ENCODE data around the gene STX11. TPM values are rescaled to one million over a fixed set of nuclear protein-coding genes. Genes with fewer than 3 reads are reported as not detected.

STX11 gene
- total RNA-seq, 1 experiment from 2014 or later = 3.2 TPM

DNA sequence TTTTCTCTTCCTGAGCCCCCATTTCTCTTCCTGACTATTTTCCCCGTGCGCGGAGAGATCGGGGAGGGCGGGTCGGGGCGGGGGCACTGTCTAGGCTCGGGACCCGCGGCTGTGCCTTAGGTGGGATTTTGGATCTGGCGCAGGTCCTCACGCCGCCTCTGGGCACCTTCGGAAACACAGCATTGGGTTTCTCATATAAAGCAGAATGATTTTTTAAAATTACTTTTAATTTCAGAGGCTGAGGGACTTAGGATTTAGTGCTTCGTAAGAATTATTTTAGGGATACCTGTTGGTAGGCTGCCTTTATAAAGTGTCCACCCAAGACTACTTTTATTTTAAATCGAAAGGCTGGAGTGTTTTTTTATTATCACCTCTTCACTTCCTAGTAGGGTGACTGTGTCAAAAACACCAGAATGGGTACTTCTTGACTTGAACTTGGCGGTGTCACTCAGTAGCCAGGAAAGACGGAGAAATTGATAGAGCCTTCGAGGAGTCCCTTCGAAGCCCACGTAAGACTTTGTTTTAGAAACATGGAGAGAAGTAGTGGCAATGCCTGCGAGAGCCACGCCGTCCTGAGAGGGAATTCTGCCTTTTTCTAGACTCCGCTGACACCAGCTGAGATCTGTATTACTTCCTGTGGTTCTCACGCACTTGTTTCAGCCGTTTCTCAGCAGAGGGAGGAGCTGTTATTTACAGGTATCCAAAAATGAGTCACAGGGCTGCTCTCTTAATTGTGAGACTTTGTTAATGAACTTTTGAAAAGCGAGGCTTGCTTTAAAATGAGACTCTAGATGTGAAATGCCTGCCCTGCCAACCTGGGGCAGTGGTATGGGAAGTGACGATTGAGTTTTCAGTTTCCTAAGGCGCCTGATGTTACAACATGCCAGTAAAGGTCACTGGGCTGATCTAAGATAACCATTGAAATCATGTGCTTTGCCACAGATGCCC lies 667 bp downstream of the STX11 start:
- H3K4me3 ChIP-seq (ENCODE audit: low read depth in 2 of 2, low read length in 2 of 2) = peak overlapping the region; percentile 67 to 75
- intact Hi-C loops (cut with micrococcal nuclease; ENCODE audit: unreplicated experiment) = no loop called here
- ATAC-seq (peak; percentile 74), DNase-seq (ENCODE audit: low read depth, low spot score) (peak; percentile 17)
- peak overlapping the region; percentile 56 for H3K27ac ChIP-seq (ENCODE audit: low read length)
- in situ Hi-C loops (cut with HindIII; ENCODE audit: low pct_unique_long_range_greater_than_20kb, low sequenced_read_pairs) = no loop called here
- H3K4me1 ChIP-seq (ENCODE audit: control insufficient read depth, insufficient read depth, low read length) = peaks cover 12% of the 10 kb centered on the region
- H3K36me3 ChIP-seq (ENCODE audit: control insufficient read depth, insufficient read depth, low read length) = no peaks in the 10 kb centered on the region
- H3K9me3 ChIP-seq (ENCODE audit: control insufficient read depth, insufficient read depth, low read depth, low read length) = no peaks in the 10 kb centered on the region
- H3K27me3 ChIP-seq (ENCODE audit: control insufficient read depth, insufficient read depth, low read length) = no peaks in the 10 kb centered on the region
- ChIA-PET POLR2A (no interaction called here), CTCF (no interaction called here)
- TSS peak; percentile 65 for BruUV-seq (replicated peaks)
- TF ChIP-seq SIN3A (IDR thresholded peaks at IDR 0.05; ENCODE audit: borderline replicate concordance, insufficient read depth, low read depth, low read length) = no peak
- peak; percentile 63 for TF ChIP-seq CTCF (IDR thresholded peaks at IDR 0.05)

GRCh38 chr6:144152334-144152900 lies 2.1 kb downstream of the STX11 start:
- CTCF ChIA-PET = no interaction called here
- intact Hi-C loops (cut with micrococcal nuclease; ENCODE audit: unreplicated experiment) = no loop called here
- Histone ChIP-seq H3K4me1 (ENCODE audit: control insufficient read depth, insufficient read depth, low read length) (peaks cover 17% of the 10 kb centered on the region), H3K27me3 (ENCODE audit: control insufficient read depth, insufficient read depth, low read length) (no peaks in the 10 kb centered on the region), H3K4me3 (ENCODE audit: low read depth in 2 of 2, low read length in 2 of 2) (no peak overlapping the region), H3K36me3 (ENCODE audit: control insufficient read depth, insufficient read depth, low read length) (no peaks in the 10 kb centered on the region), H3K27ac (ENCODE audit: low read length) (no peak overlapping the region), H3K9me3 (ENCODE audit: control insufficient read depth, insufficient read depth, low read depth, low read length) (no peaks in the 10 kb centered on the region)
- TF ChIP-seq TCF7L2 (IDR thresholded peaks at IDR 0.05; ENCODE audit: low read depth, low read length) (no peak), CTCF (IDR thresholded peaks at IDR 0.05) (no peak), SIN3A (IDR thresholded peaks at IDR 0.05; ENCODE audit: borderline replicate concordance, insufficient read depth, low read depth, low read length) (no peak), POLR2AphosphoS5 (IDR thresholded peaks at IDR 0.05; ENCODE audit: low read depth, low read length) (no peak)
- TF ChIP-seq, protein P1, sequence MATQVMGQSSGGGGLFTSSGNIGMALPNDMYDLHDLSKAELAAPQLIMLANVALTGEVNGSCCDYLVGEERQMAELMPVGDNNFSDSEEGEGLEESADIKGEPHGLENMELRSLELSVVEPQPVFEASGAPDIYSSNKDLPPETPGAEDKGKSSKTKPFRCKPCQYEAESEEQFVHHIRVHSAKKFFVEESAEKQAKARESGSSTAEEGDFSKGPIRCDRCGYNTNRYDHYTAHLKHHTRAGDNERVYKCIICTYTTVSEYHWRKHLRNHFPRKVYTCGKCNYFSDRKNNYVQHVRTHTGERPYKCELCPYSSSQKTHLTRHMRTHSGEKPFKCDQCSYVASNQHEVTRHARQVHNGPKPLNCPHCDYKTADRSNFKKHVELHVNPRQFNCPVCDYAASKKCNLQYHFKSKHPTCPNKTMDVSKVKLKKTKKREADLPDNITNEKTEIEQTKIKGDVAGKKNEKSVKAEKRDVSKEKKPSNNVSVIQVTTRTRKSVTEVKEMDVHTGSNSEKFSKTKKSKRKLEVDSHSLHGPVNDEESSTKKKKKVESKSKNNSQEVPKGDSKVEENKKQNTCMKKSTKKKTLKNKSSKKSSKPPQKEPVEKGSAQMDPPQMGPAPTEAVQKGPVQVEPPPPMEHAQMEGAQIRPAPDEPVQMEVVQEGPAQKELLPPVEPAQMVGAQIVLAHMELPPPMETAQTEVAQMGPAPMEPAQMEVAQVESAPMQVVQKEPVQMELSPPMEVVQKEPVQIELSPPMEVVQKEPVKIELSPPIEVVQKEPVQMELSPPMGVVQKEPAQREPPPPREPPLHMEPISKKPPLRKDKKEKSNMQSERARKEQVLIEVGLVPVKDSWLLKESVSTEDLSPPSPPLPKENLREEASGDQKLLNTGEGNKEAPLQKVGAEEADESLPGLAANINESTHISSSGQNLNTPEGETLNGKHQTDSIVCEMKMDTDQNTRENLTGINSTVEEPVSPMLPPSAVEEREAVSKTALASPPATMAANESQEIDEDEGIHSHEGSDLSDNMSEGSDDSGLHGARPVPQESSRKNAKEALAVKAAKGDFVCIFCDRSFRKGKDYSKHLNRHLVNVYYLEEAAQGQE (IDR thresholded peaks at IDR 0.05; ENCODE audit: insufficient read depth in 1 of 2, low read depth in 2 of 2, low read length in 1 of 2) = no peak
- in situ Hi-C loops (cut with HindIII; ENCODE audit: low pct_unique_long_range_greater_than_20kb, low sequenced_read_pairs) = no loop called here
- ATAC-seq (no peak), DNase-seq (ENCODE audit: low read depth, low spot score) (no peak)
- BruUV-seq (replicated peaks) = no TSS peak
- POLR2A ChIA-PET = no interaction called here

Data from Panc1 (cell line).